GM21423 (cell line): ENCODE results near the gene SLC26A3.
"Not testable (repeated sequence)": the region's sequence is repeated elsewhere in the genome, so short reads cannot be mapped to it uniquely, and the experiment has no call there.

Experiments
- ATAC-seq: cut with Tn5 transposase; IDR thresholded peaks from one replicate; pipeline ENCODE4 v1.9.1; 2021; ENCODE audit warnings: mild to moderate bottlenecking, moderate library complexity; ENCODE audit not compliant: unreplicated experiment

The SLC26A3 gene

GRCh38 chr7:107803009-107803610, at the start of gene SLC26A3:
SLC26A3 (minus strand) TSS chr7:107803223; CDS start chr7:107794509, 8,714 bp downstream.
- ATAC-seq = no peak

GRCh38 chr7:107850643-107851042, 47.6 kb upstream of the SLC26A3 start:
- ATAC-seq = no peak

- no peak for ATAC-seq
These were observed 47.2 kb upstream of the SLC26A3 start for GRCh38 chr7:107850216-107850615.

- not testable (repeated sequence) for ATAC-seq
These were observed 45.2 kb upstream of the SLC26A3 start for GRCh38 chr7:107848211-107848610.

GRCh38 chr7:107847836-107848175, 44.8 kb upstream of the SLC26A3 start:
- not testable (repeated sequence) for ATAC-seq

GRCh38 chr7:107847168-107847835, 44.3 kb upstream of the SLC26A3 start:
- ATAC-seq = no peak

GRCh38 chr7:107846324-107846723, 43.3 kb upstream of the SLC26A3 start:
- ATAC-seq = no peak

GRCh38 chr7:107843184-107843583, 40.2 kb upstream of the SLC26A3 start:
- no peak for ATAC-seq

- no peak for ATAC-seq
These were observed 39.2 kb upstream of the SLC26A3 start for GRCh38 chr7:107842213-107842612.

- no peak for ATAC-seq
These were observed 36.0 kb upstream of the SLC26A3 start for GRCh38 chr7:107838816-107839565.

- ATAC-seq = no peak
These were observed 35.1 kb upstream of the SLC26A3 start for GRCh38 chr7:107838024-107838601.

- ATAC-seq = no peak
These were observed 34.1 kb upstream of the SLC26A3 start for GRCh38 chr7:107837145-107837512.

- ATAC-seq = no peak
These were observed 33.5 kb upstream of the SLC26A3 start for GRCh38 chr7:107836237-107837144.

- no peak for ATAC-seq
These were observed 31.4 kb upstream of the SLC26A3 start for GRCh38 chr7:107834401-107834800.

- no peak for ATAC-seq
These were observed 30.7 kb upstream of the SLC26A3 start for GRCh38 chr7:107833684-107834106.

- no peak for ATAC-seq
These were observed 27.4 kb upstream of the SLC26A3 start for GRCh38 chr7:107830420-107830819.

GRCh38 chr7:107828540-107828939, 25.5 kb upstream of the SLC26A3 start:
- no peak for ATAC-seq

- ATAC-seq = no peak
These were observed 24.5 kb upstream of the SLC26A3 start for GRCh38 chr7:107827501-107827900.

- ATAC-seq = no peak
These were observed 23.4 kb upstream of the SLC26A3 start for GRCh38 chr7:107826451-107826850.

- no peak for ATAC-seq
These were observed 21.8 kb upstream of the SLC26A3 start for GRCh38 chr7:107824858-107825257.

- no peak for ATAC-seq
These were observed 15.6 kb upstream of the SLC26A3 start for GRCh38 chr7:107818622-107819021.
